HT-29 (cell line): ENCODE measurements around the gene TNXB. TPM values are rescaled to one million over a fixed set of nuclear protein-coding genes. Genes with fewer than 3 reads are reported as not detected.
A peak's percentile ranks its signal among the peaks of the same experiment; 100 is the strongest.
"Not testable (repeated sequence)": the region's sequence is repeated elsewhere in the genome, so short reads cannot be mapped to it uniquely, and the experiment has no call there.

Source experiments
- DNase-seq: peaks from one replicate; pipeline ENCODE4 v3.0.0-alpha.2; 2015; ENCODE audit warnings: low spot score
- total RNA-seq: library from RNA; depleted of rRNA; stranded (reverse); fragments of >200 nt; shearing (Covaris generic); gene quantifications from 2 replicates; pipeline ENCODE4 v1.2.3, GENCODE V29; 2014

TNXB gene
- total RNA-seq, 1 experiment from 2014 or later, result not detected

GRCh38 chr6:32039321-32040274 is 69.5 kb downstream of the TNXB start:
- DNase-seq, result not testable (repeated sequence)

GRCh38 chr6:32038878-32039277 is 70.3 kb downstream of the TNXB start:
- DNase-seq, result not testable (repeated sequence)

GRCh38 chr6:32037598-32038524 is 71.3 kb downstream of the TNXB start, which contains the start of gene CYP21A2:
Gene CYP21A2 (plus strand): TSS chr6:32038415. CDS start chr6:32038423, 8 bp downstream.
- not testable (repeated sequence) for DNase-seq

GRCh38 chr6:32037136-32037535 is 72.0 kb downstream of the TNXB start:
- DNase-seq, result not testable (repeated sequence)

- DNase-seq, result not testable (repeated sequence)
These were observed 73.7 kb downstream of the TNXB start for GRCh38 chr6:32035283-32036013.

- not testable (repeated sequence) for DNase-seq
These were observed 79.6 kb downstream of the TNXB start for GRCh38 chr6:32029553-32029952.

DNA sequence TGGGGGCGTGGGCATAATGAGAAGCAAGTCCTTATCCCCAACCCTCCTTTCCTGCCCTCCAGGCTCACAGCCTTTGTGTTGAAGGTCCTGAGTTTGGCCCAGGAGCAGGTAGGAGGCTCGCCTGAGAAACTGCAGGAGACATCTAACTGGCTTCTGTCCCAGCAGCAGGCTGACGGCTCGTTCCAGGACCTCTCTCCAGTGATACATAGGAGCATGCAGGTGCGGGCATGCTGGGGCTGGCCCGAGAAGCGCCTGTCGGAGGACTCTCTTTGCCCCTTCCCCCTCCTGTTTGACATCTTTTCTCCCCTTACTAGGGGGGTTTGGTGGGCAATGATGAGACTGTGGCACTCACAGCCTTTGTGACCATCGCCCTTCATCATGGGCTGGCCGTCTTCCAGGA is 80.5 kb downstream of the TNXB start:
- not testable (repeated sequence) for DNase-seq

- DNase-seq, result not testable (repeated sequence)
These were observed 87.0 kb downstream of the TNXB start for GRCh38 chr6:32022100-32022499.

GRCh38 chr6:32014547-32014946 is 94.6 kb downstream of the TNXB start, which contains the start of gene C4B:
Gene C4B (plus strand): TSS chr6:32014795. CDS start chr6:32014846, 51 bp downstream.
- DNase-seq, result not testable (repeated sequence)

- not testable (repeated sequence) for DNase-seq
These were observed 95.4 kb downstream of the TNXB start for GRCh38 chr6:32013738-32014137.

DNA sequence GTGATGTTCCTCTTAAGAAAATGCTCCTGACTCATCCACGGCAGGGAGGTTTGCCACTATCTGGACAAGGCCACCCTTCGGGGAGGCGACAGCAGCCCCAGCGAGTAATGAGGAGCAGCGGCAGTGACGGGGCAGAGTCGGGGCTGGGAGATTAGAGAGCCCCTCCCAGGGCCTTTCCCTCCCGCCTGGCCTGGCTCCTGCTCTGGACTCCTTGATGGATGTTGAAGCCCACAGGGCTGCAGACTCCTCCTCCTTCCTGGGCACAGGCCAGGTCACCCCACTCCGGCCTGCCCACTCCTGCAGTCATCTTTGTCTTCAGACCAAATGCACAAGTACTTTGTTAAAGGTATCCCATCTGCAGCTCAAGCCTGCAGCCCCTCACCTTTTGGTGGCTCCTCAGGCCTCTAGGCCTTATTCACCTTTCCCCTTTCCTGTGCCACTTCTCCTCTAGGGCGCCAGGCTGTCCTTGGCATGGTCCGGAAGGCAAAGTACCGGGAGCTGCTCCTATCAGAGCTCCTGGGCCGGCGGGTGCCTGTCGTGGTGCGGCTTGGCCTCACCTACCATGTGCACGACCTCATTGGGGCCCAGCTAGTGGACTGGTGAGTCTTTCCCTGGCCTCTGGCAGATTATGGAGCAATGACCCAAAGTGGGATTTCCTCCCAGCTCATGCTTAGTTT is 96.1 kb downstream of the TNXB start:
- DNase-seq, result not testable (repeated sequence)

DNA sequence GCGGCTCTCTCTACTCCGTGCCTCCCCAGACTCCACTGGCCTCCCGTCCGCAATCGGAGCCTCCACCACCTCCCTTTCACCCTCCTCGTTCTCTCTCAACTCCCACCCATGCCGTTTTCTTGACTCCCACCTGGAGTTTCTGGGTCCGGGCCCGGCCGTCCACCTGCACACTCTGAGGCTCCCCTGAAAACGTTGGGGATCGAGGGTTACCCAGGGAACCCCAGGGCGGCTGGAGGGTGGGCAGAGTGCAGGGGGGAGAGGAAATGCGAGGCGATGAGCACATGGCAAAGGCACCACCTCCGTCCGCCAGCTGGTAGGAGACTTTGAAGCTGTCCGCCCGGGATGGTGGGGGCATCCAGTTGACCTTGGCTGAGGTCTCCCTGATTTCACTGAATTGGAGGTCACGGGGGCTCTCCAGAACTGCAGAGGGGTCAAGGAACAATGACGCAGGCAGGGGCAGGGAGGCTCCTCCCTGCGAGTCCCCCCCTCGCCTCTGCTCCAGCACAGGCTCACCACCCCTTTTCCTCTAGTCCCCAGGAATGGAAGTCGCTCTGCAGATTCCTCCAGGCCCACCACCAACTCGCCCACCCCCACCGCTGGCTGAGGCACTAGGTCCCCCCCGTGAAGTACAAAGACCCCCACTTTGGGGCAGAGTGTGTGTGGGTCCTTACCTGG is 98.1 kb downstream of the TNXB start:
- DNase-seq, result not testable (repeated sequence)

GRCh38 chr6:32009537-32009936 is 99.6 kb downstream of the TNXB start:
- not testable (repeated sequence) for DNase-seq

- not testable (repeated sequence) for DNase-seq
These were observed 100.5 kb downstream of the TNXB start for GRCh38 chr6:32008616-32009015.

DNA sequence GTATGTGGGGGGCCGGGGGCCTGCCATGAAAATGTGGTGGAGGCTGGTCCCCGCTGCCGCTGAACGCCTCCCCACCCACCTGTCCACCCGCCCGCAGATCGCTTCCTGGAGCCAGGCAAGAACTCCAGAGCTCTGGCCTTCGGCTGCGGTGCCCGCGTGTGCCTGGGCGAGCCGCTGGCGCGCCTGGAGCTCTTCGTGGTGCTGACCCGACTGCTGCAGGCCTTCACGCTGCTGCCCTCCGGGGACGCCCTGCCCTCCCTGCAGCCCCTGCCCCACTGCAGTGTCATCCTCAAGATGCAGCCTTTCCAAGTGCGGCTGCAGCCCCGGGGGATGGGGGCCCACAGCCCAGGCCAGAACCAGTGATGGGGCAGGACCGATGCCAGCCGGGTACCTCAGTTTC is 101.1 kb downstream of the TNXB start:
- DNase-seq, result not testable (repeated sequence)

DNA sequence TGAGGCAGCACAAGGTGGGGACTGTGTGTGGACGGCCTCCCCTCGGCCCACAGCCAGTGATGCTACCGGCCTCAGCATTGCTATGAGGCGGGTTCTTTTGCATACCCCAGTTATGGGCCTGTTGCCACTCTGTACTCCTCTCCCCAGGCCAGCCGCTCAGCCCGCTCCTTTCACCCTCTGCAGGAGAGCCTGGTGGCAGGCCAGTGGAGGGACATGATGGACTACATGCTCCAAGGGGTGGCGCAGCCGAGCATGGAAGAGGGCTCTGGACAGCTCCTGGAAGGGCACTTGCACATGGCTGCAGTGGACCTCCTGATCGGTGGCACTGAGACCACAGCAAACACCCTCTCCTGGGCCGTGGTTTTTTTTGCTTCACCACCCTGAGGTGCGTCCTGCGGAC is 102.1 kb downstream of the TNXB start:
- not testable (repeated sequence) for DNase-seq

GRCh38 chr6:32005991-32006529 is 103.1 kb downstream of the TNXB start:
- not testable (repeated sequence) for DNase-seq

- peak; percentile 2 for DNase-seq
These were observed 103.6 kb downstream of the TNXB start for GRCh38 chr6:32005538-32005880.

DNA sequence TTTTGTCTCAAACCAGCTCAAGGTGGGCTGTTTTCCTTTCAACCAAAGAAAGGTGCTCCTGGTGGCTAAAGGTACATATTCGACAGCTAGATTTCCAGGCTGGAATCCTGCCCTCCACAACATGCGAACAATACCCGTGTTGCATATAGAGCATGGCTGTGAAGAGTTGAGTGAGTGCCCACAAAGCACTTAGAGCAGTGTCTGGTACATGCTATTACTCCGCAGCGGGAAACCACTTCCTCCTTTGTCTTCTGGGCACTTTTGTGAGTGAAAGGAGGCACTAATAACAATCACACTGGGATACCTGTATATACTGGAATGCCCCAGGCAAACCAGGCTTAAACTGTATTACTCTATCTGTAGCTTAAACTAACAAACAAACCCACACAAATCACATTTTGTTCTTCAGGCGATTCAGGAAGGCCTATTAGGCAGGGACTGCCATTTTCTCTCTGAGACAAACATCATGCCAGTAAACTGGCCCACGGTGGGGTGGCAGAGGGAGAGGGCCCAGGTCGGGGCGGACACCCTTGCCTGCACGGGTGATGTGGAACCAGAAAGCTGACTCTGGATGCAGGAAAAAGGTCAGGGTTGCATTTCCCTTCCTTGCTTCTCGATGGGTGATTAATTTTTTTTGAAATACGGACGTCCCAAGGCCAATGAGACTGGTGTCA is 104.1 kb downstream of the TNXB start:
- not testable (repeated sequence) for DNase-seq
